ENCODE data around the gene ARL8A.

The ARL8A gene

GRCh38 chr1:202189001-202189790 is 44.7 kb upstream of the ARL8A start:
- TF ChIP-seq, protein P1, sequence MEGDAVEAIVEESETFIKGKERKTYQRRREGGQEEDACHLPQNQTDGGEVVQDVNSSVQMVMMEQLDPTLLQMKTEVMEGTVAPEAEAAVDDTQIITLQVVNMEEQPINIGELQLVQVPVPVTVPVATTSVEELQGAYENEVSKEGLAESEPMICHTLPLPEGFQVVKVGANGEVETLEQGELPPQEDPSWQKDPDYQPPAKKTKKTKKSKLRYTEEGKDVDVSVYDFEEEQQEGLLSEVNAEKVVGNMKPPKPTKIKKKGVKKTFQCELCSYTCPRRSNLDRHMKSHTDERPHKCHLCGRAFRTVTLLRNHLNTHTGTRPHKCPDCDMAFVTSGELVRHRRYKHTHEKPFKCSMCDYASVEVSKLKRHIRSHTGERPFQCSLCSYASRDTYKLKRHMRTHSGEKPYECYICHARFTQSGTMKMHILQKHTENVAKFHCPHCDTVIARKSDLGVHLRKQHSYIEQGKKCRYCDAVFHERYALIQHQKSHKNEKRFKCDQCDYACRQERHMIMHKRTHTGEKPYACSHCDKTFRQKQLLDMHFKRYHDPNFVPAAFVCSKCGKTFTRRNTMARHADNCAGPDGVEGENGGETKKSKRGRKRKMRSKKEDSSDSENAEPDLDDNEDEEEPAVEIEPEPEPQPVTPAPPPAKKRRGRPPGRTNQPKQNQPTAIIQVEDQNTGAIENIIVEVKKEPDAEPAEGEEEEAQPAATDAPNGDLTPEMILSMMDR (IDR thresholded peaks at IDR 0.05; ENCODE audit: low read depth, low read length): peak; percentile 69
- peak; percentile 11 for DNase-seq (ENCODE audit: extremely low read depth, low read depth)

- TF ChIP-seq, protein P1 (IDR thresholded peaks at IDR 0.05; ENCODE audit: low read depth, low read length): no peak
- no peak for DNase-seq (ENCODE audit: extremely low read depth, low read depth)
Observed at GRCh38 chr1:202187697-202188407, 43.3 kb upstream of the ARL8A start.

- TF ChIP-seq, protein P1 (IDR thresholded peaks at IDR 0.05; ENCODE audit: low read depth, low read length): no peak
- no peak for DNase-seq (ENCODE audit: extremely low read depth, low read depth)
Observed at GRCh38 chr1:202187041-202187671, 42.6 kb upstream of the ARL8A start.

DNA sequence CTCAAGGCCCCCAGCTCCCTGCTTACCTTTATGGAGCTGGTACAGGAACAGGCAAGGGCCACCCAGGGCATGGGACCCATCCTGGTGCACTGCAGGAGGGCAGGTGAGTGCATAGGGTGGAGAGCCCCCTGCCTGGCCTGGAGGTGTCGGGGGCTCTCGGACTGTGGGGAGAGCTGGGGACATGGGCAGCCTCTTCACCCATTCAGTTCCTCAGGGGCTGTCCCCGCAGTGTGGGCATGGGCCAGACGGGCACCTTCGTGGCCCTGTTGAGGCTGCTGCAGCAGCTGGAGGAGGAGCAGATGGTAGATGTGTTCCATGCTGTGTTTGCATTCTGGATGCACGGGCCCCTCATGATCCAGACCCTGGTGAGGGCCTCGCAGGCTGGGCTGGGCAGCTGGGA is 41.8 kb upstream of the ARL8A start:
- no peak for DNase-seq (ENCODE audit: extremely low read depth, low read depth)

DNA sequence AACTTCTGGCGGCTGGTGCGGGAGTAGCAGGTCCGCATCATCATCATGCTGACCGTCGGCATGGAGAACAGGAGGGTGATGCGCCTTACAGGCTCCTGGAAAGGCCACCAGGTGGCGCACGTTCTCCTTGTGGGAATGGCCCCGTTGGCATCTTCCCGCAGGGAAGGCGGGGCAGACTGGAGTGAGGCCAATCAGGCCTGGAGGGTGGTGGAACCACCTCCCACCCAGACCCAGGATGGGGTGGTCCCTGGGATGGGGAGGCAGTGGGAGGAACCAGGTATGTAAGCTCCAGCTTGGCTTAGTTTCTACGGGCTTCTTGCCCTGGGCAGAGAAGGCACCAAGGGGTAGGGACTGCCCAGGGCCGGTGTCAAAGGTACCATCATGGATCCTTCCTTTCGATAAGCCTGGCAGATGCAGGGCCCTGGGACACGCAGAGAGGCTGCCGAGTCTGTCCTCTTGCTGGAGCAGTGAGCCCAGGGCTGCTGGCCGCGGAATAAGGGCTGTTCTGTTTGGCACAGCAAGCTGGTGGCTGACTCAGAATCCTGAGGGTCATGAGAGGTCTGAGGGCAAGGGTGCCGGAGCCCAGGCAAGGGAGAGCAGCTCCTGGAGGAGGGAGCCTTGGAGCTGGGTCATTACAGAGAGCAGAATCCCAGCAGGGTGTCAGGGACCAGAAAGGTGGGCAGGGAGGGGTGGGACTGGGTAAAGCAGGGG is 40.4 kb upstream of the ARL8A start:
- DNase-seq (ENCODE audit: extremely low read depth, low read depth): peak; percentile 44
- TF ChIP-seq, protein P1 (IDR thresholded peaks at IDR 0.05; ENCODE audit: low read depth, low read length): peak; percentile 86

More for the DNA sequence above, 41.8 kb upstream of the ARL8A start:
- TF ChIP-seq, protein P1 (IDR thresholded peaks at IDR 0.05; ENCODE audit: low read depth, low read length): no peak

GRCh38 chr1:202182040-202182877 is 37.7 kb upstream of the ARL8A start:
- TF ChIP-seq, protein P1 (IDR thresholded peaks at IDR 0.05; ENCODE audit: low read depth, low read length): no peak
- no peak for DNase-seq (ENCODE audit: extremely low read depth, low read depth)

Measured in AG09319 (cell line).